ENCODE measurements around the gene VWDE. TPM values are rescaled to one million over a fixed set of nuclear protein-coding genes. Genes with fewer than 3 reads are reported as not detected.

The VWDE gene
- total RNA-seq, 1 experiment from 2014 or later = 13.7 TPM

DNA sequence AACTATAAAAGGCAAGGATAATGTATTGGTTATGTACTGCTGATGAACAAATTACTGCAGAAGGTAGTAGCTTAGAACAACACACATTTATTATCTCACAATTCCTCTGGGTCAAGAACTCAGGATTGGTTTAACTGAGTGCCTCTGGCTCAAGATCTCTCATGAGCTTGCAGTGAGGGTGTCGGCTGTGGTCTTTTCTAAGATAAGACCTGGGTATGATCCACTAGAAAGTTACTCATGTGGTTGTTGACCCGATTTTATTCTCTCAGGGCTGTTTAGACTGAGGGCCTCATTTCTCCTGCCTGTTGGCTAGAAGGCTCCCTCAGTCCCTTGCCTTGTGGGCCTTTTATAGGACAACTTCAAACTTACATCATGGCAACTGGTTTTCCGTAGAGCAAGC, 86.7 kb downstream of the VWDE start:
- H3K9ac ChIP-seq (ENCODE audit: low read length) = no peak overlapping the region
- no peaks in the 10 kb centered on the region for H3K4me1 ChIP-seq (ENCODE audit: control insufficient read depth in 1 of 2, insufficient read depth in 2 of 2, low read length in 2 of 2)
- no peak overlapping the region for H3K4me2 ChIP-seq (ENCODE audit: low read length)
- no peak overlapping the region for H3K27ac ChIP-seq (ENCODE audit: low read depth, low read length)
- H3K79me2 ChIP-seq (ENCODE audit: insufficient read depth, low read length) = no peaks in the 10 kb centered on the region
- H3K36me3 ChIP-seq (ENCODE audit: control insufficient read depth in 1 of 2, insufficient read depth in 2 of 2, low read length in 2 of 2) = no peaks in the 10 kb centered on the region
- no peak for ATAC-seq
- H3K27me3 ChIP-seq (ENCODE audit: insufficient read depth, low read length) = no peaks in the 10 kb centered on the region
- no peaks in the 10 kb centered on the region for H3K9me3 ChIP-seq (ENCODE audit: control insufficient read depth in 1 of 2, insufficient read depth in 1 of 2, low read depth in 1 of 2, low read length in 2 of 2)
- H4K20me1 ChIP-seq (ENCODE audit: insufficient read depth) = no peaks in the 10 kb centered on the region
- intact Hi-C loops (cut with micrococcal nuclease) = no loop called here
- ChIA-PET POLR2A (no interaction called here), CTCF (no interaction called here), RAD21 (ENCODE audit: low non-redundant PET in 1 of 2, low total read pairs in 2 of 2, uncharacterized antibody in 2 of 2, unreplicated experiment in 2 of 2) (no interaction called here)
- no peak for DNase-seq (ENCODE audit: low read depth, low spot score)
- no peaks in the 10 kb centered on the region for H3K9me2 ChIP-seq (ENCODE audit: insufficient read depth)
- H3K4me3 ChIP-seq (replicated peaks in 1 of 2; ENCODE audit: low read depth in 1 of 2, low read length in 2 of 2) = no peak overlapping the region
- BruUV-seq (replicated peaks) = no TSS peak
- no peak overlapping the region for H2AFZ ChIP-seq (ENCODE audit: low read depth, low read length, poor library complexity, severe bottlenecking)
- no peak for TF ChIP-seq SIN3A (IDR thresholded peaks at IDR 0.05; ENCODE audit: low read depth)
- TF ChIP-seq, protein P1, sequence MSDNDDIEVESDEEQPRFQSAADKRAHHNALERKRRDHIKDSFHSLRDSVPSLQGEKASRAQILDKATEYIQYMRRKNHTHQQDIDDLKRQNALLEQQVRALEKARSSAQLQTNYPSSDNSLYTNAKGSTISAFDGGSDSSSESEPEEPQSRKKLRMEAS (IDR thresholded peaks at IDR 0.05) = no peak
- TF ChIP-seq ZNF274 (IDR thresholded peaks at IDR 0.05; ENCODE audit: low read depth, low read length) = no peak
- TF ChIP-seq, protein P2, sequence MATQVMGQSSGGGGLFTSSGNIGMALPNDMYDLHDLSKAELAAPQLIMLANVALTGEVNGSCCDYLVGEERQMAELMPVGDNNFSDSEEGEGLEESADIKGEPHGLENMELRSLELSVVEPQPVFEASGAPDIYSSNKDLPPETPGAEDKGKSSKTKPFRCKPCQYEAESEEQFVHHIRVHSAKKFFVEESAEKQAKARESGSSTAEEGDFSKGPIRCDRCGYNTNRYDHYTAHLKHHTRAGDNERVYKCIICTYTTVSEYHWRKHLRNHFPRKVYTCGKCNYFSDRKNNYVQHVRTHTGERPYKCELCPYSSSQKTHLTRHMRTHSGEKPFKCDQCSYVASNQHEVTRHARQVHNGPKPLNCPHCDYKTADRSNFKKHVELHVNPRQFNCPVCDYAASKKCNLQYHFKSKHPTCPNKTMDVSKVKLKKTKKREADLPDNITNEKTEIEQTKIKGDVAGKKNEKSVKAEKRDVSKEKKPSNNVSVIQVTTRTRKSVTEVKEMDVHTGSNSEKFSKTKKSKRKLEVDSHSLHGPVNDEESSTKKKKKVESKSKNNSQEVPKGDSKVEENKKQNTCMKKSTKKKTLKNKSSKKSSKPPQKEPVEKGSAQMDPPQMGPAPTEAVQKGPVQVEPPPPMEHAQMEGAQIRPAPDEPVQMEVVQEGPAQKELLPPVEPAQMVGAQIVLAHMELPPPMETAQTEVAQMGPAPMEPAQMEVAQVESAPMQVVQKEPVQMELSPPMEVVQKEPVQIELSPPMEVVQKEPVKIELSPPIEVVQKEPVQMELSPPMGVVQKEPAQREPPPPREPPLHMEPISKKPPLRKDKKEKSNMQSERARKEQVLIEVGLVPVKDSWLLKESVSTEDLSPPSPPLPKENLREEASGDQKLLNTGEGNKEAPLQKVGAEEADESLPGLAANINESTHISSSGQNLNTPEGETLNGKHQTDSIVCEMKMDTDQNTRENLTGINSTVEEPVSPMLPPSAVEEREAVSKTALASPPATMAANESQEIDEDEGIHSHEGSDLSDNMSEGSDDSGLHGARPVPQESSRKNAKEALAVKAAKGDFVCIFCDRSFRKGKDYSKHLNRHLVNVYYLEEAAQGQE (IDR thresholded peaks at IDR 0.05; ENCODE audit: low read depth) = no peak
- TF ChIP-seq POLR2A (IDR thresholded peaks at IDR 0.05; ENCODE audit: borderline replicate concordance, extremely low read depth, insufficient read depth, insufficient read length) = no peak
- TF ChIP-seq JUND (IDR thresholded peaks at IDR 0.05) = no peak
- TF ChIP-seq YY1 (IDR thresholded peaks at IDR 0.05; ENCODE audit: extremely low read depth, insufficient replicate concordance, low read depth, low read length) = no peak
- TF ChIP-seq ZFX (IDR thresholded peaks at IDR 0.05) = no peak
- no peak for TF ChIP-seq EZH2 (IDR thresholded peaks at IDR 0.05)
- TF ChIP-seq RAD21 (IDR thresholded peaks at IDR 0.05; ENCODE audit: low read depth) = no peak
- TF ChIP-seq TCF7L2 (IDR thresholded peaks at IDR 0.05; ENCODE audit: borderline replicate concordance, extremely low read depth, insufficient read depth, insufficient read length) = no peak
- TF ChIP-seq, protein P3, sequence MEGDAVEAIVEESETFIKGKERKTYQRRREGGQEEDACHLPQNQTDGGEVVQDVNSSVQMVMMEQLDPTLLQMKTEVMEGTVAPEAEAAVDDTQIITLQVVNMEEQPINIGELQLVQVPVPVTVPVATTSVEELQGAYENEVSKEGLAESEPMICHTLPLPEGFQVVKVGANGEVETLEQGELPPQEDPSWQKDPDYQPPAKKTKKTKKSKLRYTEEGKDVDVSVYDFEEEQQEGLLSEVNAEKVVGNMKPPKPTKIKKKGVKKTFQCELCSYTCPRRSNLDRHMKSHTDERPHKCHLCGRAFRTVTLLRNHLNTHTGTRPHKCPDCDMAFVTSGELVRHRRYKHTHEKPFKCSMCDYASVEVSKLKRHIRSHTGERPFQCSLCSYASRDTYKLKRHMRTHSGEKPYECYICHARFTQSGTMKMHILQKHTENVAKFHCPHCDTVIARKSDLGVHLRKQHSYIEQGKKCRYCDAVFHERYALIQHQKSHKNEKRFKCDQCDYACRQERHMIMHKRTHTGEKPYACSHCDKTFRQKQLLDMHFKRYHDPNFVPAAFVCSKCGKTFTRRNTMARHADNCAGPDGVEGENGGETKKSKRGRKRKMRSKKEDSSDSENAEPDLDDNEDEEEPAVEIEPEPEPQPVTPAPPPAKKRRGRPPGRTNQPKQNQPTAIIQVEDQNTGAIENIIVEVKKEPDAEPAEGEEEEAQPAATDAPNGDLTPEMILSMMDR (IDR thresholded peaks at IDR 0.05 in 2 of 3, conservative IDR thresholded peaks at IDR 0.05 in 1 of 3; ENCODE audit: borderline replicate concordance in 1 of 3, insufficient read depth in 1 of 3, low read depth in 2 of 3, low read length in 2 of 3) = no peak
- TF ChIP-seq POLR2AphosphoS5 (IDR thresholded peaks at IDR 0.05; ENCODE audit: low read depth, low read length) = no peak
- TF ChIP-seq EGR1 (IDR thresholded peaks at IDR 0.05; ENCODE audit: low read depth) = no peak
- no peak for TF ChIP-seq CEBPB (IDR thresholded peaks at IDR 0.05; ENCODE audit: low read depth)
- TF ChIP-seq EZH2phosphoT487 (IDR thresholded peaks at IDR 0.05; ENCODE audit: borderline replicate concordance) = no peak
- TF ChIP-seq SRF (IDR thresholded peaks at IDR 0.05; ENCODE audit: low read depth) = no peak
